Activated naive CD8-positive, alpha-beta T cell treated with anti-CD3 and anti-CD28 coated beads for 36 hours (primary cell): ENCODE results near the gene NXPH2. TPM values are rescaled to one million over a fixed set of nuclear protein-coding genes. Genes with fewer than 3 reads are reported as not detected.
"Not testable (repeated sequence)": the region's sequence is repeated elsewhere in the genome, so short reads cannot be mapped to it uniquely, and the experiment has no call there.

Experiments
- DNase-seq: peaks from one replicate; pipeline ENCODE4 v3.0.0; 2021
- H3K27ac Mint-ChIP-seq: one replicate; pipeline ENCODE4 v1.8.0; 2022; ENCODE audit warnings: mild to moderate bottlenecking, moderate library complexity, mixed read lengths
- H3K27me3 Mint-ChIP-seq: one replicate; pipeline ENCODE4 v1.8.0; 2022; ENCODE audit warnings: mild to moderate bottlenecking, mixed read lengths
- H3K36me3 Mint-ChIP-seq: one replicate; pipeline ENCODE4 v1.8.0; 2021; ENCODE audit warnings: mild to moderate bottlenecking, mixed read lengths
- H3K4me1 Mint-ChIP-seq: one replicate; pipeline ENCODE4 v1.8.0; 2021; ENCODE audit warnings: mixed read lengths
- H3K4me3 Mint-ChIP-seq: one replicate; pipeline ENCODE4 v1.8.0; 2022; ENCODE audit warnings: mild to moderate bottlenecking, moderate library complexity, mixed read lengths
- H3K9me3 Mint-ChIP-seq: one replicate; pipeline ENCODE4 v1.8.0; 2022; ENCODE audit warnings: mixed read lengths
- total RNA-seq, 2 experiments: library from RNA; stranded (reverse); gene quantifications; one replicate each; pipeline ENCODE4 v1.2.3, GENCODE V29; 2021

The NXPH2 gene
- total RNA-seq, 2 experiments from 2014 or later = not detected

GRCh38 chr2:138648606-138649005 is 131.6 kb downstream of the NXPH2 start:
- H3K4me1 Mint-ChIP-seq = no peaks in the 10 kb centered on the region
- no peak overlapping the region for H3K4me3 Mint-ChIP-seq
- H3K27ac Mint-ChIP-seq = no peak overlapping the region
- no peak for DNase-seq
- no peaks in the 10 kb centered on the region for H3K36me3 Mint-ChIP-seq
- no peaks in the 10 kb centered on the region for H3K27me3 Mint-ChIP-seq
- H3K9me3 Mint-ChIP-seq = no peaks in the 10 kb centered on the region

GRCh38 chr2:138644776-138645175 is 135.4 kb downstream of the NXPH2 start:
- H3K27ac Mint-ChIP-seq, H3K36me3 Mint-ChIP-seq, H3K27me3 Mint-ChIP-seq, H3K4me3 Mint-ChIP-seq, H3K4me1 Mint-ChIP-seq, H3K9me3 Mint-ChIP-seq, DNase-seq: not testable (repeated sequence)

GRCh38 chr2:138640921-138641676 is 139.1 kb downstream of the NXPH2 start:
- H3K36me3 Mint-ChIP-seq = no peaks in the 10 kb centered on the region
- H3K4me1 Mint-ChIP-seq = no peaks in the 10 kb centered on the region
- no peak overlapping the region for H3K27ac Mint-ChIP-seq
- DNase-seq = no peak
- H3K9me3 Mint-ChIP-seq = no peaks in the 10 kb centered on the region
- H3K27me3 Mint-ChIP-seq = no peaks in the 10 kb centered on the region
- H3K4me3 Mint-ChIP-seq = no peak overlapping the region

- Mint-ChIP-seq H3K9me3 (no peaks in the 10 kb centered on the region), H3K4me1 (no peaks in the 10 kb centered on the region), H3K27ac (no peak overlapping the region), H3K36me3 (no peaks in the 10 kb centered on the region), H3K27me3 (no peaks in the 10 kb centered on the region), H3K4me3 (no peak overlapping the region)
- DNase-seq = no peak
These were observed 142.5 kb downstream of the NXPH2 start for GRCh38 chr2:138637686-138638085.

- no peaks in the 10 kb centered on the region for H3K27me3 Mint-ChIP-seq
- DNase-seq = no peak
- H3K27ac Mint-ChIP-seq = no peak overlapping the region
- H3K36me3 Mint-ChIP-seq = no peaks in the 10 kb centered on the region
- H3K4me3 Mint-ChIP-seq = no peak overlapping the region
- H3K4me1 Mint-ChIP-seq = no peaks in the 10 kb centered on the region
- H3K9me3 Mint-ChIP-seq = no peaks in the 10 kb centered on the region
These were observed 143.1 kb downstream of the NXPH2 start for GRCh38 chr2:138637061-138637460.

GRCh38 chr2:138633049-138633448 is 147.1 kb downstream of the NXPH2 start:
- no peaks in the 10 kb centered on the region for H3K36me3 Mint-ChIP-seq
- DNase-seq = no peak
- H3K4me1 Mint-ChIP-seq = no peaks in the 10 kb centered on the region
- H3K27ac Mint-ChIP-seq = no peak overlapping the region
- no peaks in the 10 kb centered on the region for H3K27me3 Mint-ChIP-seq
- H3K9me3 Mint-ChIP-seq = no peaks in the 10 kb centered on the region
- H3K4me3 Mint-ChIP-seq = no peak overlapping the region

- DNase-seq = no peak
- no peaks in the 10 kb centered on the region for H3K9me3 Mint-ChIP-seq
- peaks cover 7% of the 10 kb centered on the region for H3K27me3 Mint-ChIP-seq
- no peak overlapping the region for H3K4me3 Mint-ChIP-seq
- no peaks in the 10 kb centered on the region for H3K36me3 Mint-ChIP-seq
- H3K27ac Mint-ChIP-seq = no peak overlapping the region
- no peaks in the 10 kb centered on the region for H3K4me1 Mint-ChIP-seq
These were observed 148.0 kb downstream of the NXPH2 start for GRCh38 chr2:138632066-138632620.

- no peak for DNase-seq
- H3K27ac Mint-ChIP-seq = no peak overlapping the region
- peaks cover 17% of the 10 kb centered on the region for H3K27me3 Mint-ChIP-seq
- no peak overlapping the region for H3K4me3 Mint-ChIP-seq
- no peaks in the 10 kb centered on the region for H3K9me3 Mint-ChIP-seq
- H3K36me3 Mint-ChIP-seq = no peaks in the 10 kb centered on the region
- H3K4me1 Mint-ChIP-seq = no peaks in the 10 kb centered on the region
These were observed 150.0 kb downstream of the NXPH2 start for GRCh38 chr2:138630164-138630563.

GRCh38 chr2:138626148-138626547 is 154.0 kb downstream of the NXPH2 start:
- H3K27ac Mint-ChIP-seq = no peak overlapping the region
- no peak overlapping the region for H3K4me3 Mint-ChIP-seq
- no peak for DNase-seq
- no peaks in the 10 kb centered on the region for H3K4me1 Mint-ChIP-seq
- peaks cover 17% of the 10 kb centered on the region for H3K27me3 Mint-ChIP-seq
- no peaks in the 10 kb centered on the region for H3K36me3 Mint-ChIP-seq
- H3K9me3 Mint-ChIP-seq = no peaks in the 10 kb centered on the region

GRCh38 chr2:138622613-138623012 is 157.6 kb downstream of the NXPH2 start:
- no peak for DNase-seq
- Mint-ChIP-seq H3K4me3 (no peak overlapping the region), H3K4me1 (no peaks in the 10 kb centered on the region), H3K27ac (no peak overlapping the region), H3K9me3 (no peaks in the 10 kb centered on the region), H3K27me3 (peaks cover 24% of the 10 kb centered on the region), H3K36me3 (no peaks in the 10 kb centered on the region)

GRCh38 chr2:138621139-138621538 is 159.1 kb downstream of the NXPH2 start:
- Mint-ChIP-seq H3K4me1 (no peaks in the 10 kb centered on the region), H3K4me3 (no peak overlapping the region), H3K36me3 (no peaks in the 10 kb centered on the region), H3K27ac (no peak overlapping the region), H3K9me3 (no peaks in the 10 kb centered on the region), H3K27me3 (peaks cover 13% of the 10 kb centered on the region)
- DNase-seq = no peak

- Mint-ChIP-seq H3K36me3 (no peaks in the 10 kb centered on the region), H3K4me3 (no peak overlapping the region), H3K27me3 (peaks cover 10% of the 10 kb centered on the region), H3K27ac (no peak overlapping the region), H3K4me1 (no peaks in the 10 kb centered on the region), H3K9me3 (no peaks in the 10 kb centered on the region)
- no peak for DNase-seq
These were observed 159.8 kb downstream of the NXPH2 start for GRCh38 chr2:138620431-138620830.
